Endothelial cell (in vitro differentiated cells): Measurements from ENCODE around the gene SLC52A1. TPM values are rescaled to one million over a fixed set of nuclear protein-coding genes. Genes with fewer than 3 reads are reported as not detected.
"Not testable (repeated sequence)": the region's sequence is repeated elsewhere in the genome, so short reads cannot be mapped to it uniquely, and the experiment has no call there.

Experiments used
- DNase-seq: peaks from one replicate; pipeline ENCODE4 v3.0.0; 2021; ENCODE audit warnings: low spot score
- H3K27ac Mint-ChIP-seq: one replicate; pipeline ENCODE4 v1.8.0; 2021; ENCODE audit warnings: mixed read lengths, inconsistent platforms; ENCODE audit not compliant: unreplicated experiment
- H3K27me3 Mint-ChIP-seq: one replicate; pipeline ENCODE4 v1.8.0; 2021; ENCODE audit warnings: mild to moderate bottlenecking, moderate library complexity, mixed read lengths, inconsistent platforms; ENCODE audit not compliant: unreplicated experiment
- H3K36me3 Mint-ChIP-seq: one replicate; pipeline ENCODE4 v1.8.0; 2021; ENCODE audit warnings: mild to moderate bottlenecking, low read depth, mixed read lengths, inconsistent platforms; ENCODE audit not compliant: unreplicated experiment
- H3K4me1 Mint-ChIP-seq: one replicate; pipeline ENCODE4 v1.8.0; 2021; ENCODE audit warnings: mild to moderate bottlenecking, mixed read lengths, inconsistent platforms; ENCODE audit not compliant: unreplicated experiment
- H3K4me3 Mint-ChIP-seq: one replicate; pipeline ENCODE4 v1.8.0; 2021; ENCODE audit warnings: mild to moderate bottlenecking, mixed read lengths, inconsistent platforms; ENCODE audit not compliant: unreplicated experiment
- H3K9me3 Mint-ChIP-seq: one replicate; pipeline ENCODE4 v1.8.0; 2021; ENCODE audit warnings: mixed read lengths, inconsistent platforms; ENCODE audit not compliant: unreplicated experiment
- CTCF ChIP-seq: fragments of 200-600 bp; sonication (generic); IDR thresholded peaks from one replicate; pipeline ENCODE4 v1.5.0; 2021; ENCODE audit warnings: antibody characterized with exemption; ENCODE audit not compliant: unreplicated experiment
- total RNA-seq: library from RNA; stranded (reverse); fragmentation: NEBNext Ultra II Directional; extraction: Animal tissue kit (Norgen Biotek cat#: 25700); gene quantifications from one replicate; pipeline ENCODE4 v1.2.1, GENCODE V29; 2021; ENCODE audit not compliant: unreplicated experiment

The SLC52A1 gene
- total RNA-seq, 1 donor from 2014 or later: 0.21 TPM

- Mint-ChIP-seq H3K4me1 (peaks cover 3% of the 10 kb centered on the region), H3K27ac (peak overlapping the region; percentile 64), H3K9me3 (no peaks in the 10 kb centered on the region), H3K36me3 (no peaks in the 10 kb centered on the region), H3K4me3 (peak overlapping the region; percentile 78), H3K27me3 (peaks cover 7% of the 10 kb centered on the region)
- peak; percentile 86 for DNase-seq
- peak; percentile 83 for TF ChIP-seq CTCF
Observed at GRCh38 chr17:5031365-5032082, 3.7 kb downstream of the SLC52A1 start.

GRCh38 chr17:5030168-5030567 lies 5.1 kb downstream of the SLC52A1 start:
- not testable (repeated sequence) for H3K27me3 Mint-ChIP-seq, H3K36me3 Mint-ChIP-seq, H3K4me3 Mint-ChIP-seq, H3K27ac Mint-ChIP-seq, DNase-seq, H3K4me1 Mint-ChIP-seq, H3K9me3 Mint-ChIP-seq

- peaks cover 4% of the 10 kb centered on the region for H3K27me3 Mint-ChIP-seq
- no peak overlapping the region for H3K27ac Mint-ChIP-seq
- no peak for TF ChIP-seq CTCF
- H3K36me3 Mint-ChIP-seq: peaks cover 14% of the 10 kb centered on the region
- H3K4me3 Mint-ChIP-seq: no peak overlapping the region
- H3K9me3 Mint-ChIP-seq: no peaks in the 10 kb centered on the region
- H3K4me1 Mint-ChIP-seq: peaks cover 3% of the 10 kb centered on the region
- DNase-seq: no peak
Observed at GRCh38 chr17:5027916-5028315, 7.3 kb downstream of the SLC52A1 start.

GRCh38 chr17:5027299-5027698 lies 7.9 kb downstream of the SLC52A1 start:
- no peak overlapping the region for H3K27ac Mint-ChIP-seq
- no peak for TF ChIP-seq CTCF
- peaks cover 18% of the 10 kb centered on the region for H3K36me3 Mint-ChIP-seq
- H3K4me1 Mint-ChIP-seq: peaks cover 3% of the 10 kb centered on the region
- no peak for DNase-seq
- H3K4me3 Mint-ChIP-seq: no peak overlapping the region
- no peaks in the 10 kb centered on the region for H3K9me3 Mint-ChIP-seq
- H3K27me3 Mint-ChIP-seq: peaks cover 2% of the 10 kb centered on the region

- H3K9me3 Mint-ChIP-seq: no peaks in the 10 kb centered on the region
- no peak for TF ChIP-seq CTCF
- no peaks in the 10 kb centered on the region for H3K27me3 Mint-ChIP-seq
- peak overlapping the region; percentile 56 for H3K4me3 Mint-ChIP-seq
- H3K27ac Mint-ChIP-seq: no peak overlapping the region
- peaks cover 36% of the 10 kb centered on the region for H3K36me3 Mint-ChIP-seq
- H3K4me1 Mint-ChIP-seq: no peaks in the 10 kb centered on the region
- DNase-seq: no peak
Observed at GRCh38 chr17:5024604-5025003, 10.6 kb downstream of the SLC52A1 start.
